Mucosa of descending colon (tissue), 3 donors: ENCODE results near the gene BMPR2. TPM values are rescaled to one million over a fixed set of nuclear protein-coding genes. Genes with fewer than 3 reads are reported as not detected.
A peak's percentile ranks its signal among the peaks of the same experiment; 100 is the strongest.
"Not testable (repeated sequence)": the region's sequence is repeated elsewhere in the genome, so short reads cannot be mapped to it uniquely, and the experiment has no call there.

ENCODE experiments used
- ATAC-seq: fragments of 200-7000 bp; cut with Tn5 transposase; one replicate; pipeline ENCODE4 v1.9.1; 2020; ENCODE audit warnings: mild to moderate bottlenecking, moderate library complexity
- DNase-seq, 3 donors: peaks; one replicate each; pipeline ENCODE4 v3.0.0-alpha.2; 2020
- H3K36me3 ChIP-seq: fragments of 200-600 bp; one replicate; pipeline ENCODE4 v1.8.0; 2021; ENCODE audit warnings: low read depth, mild to moderate bottlenecking
- H3K4me1 ChIP-seq: fragments of 200-600 bp; one replicate; pipeline ENCODE4 v1.8.0; 2021; ENCODE audit warnings: low read depth, mild to moderate bottlenecking
- H3K4me3 ChIP-seq: fragments of 200-600 bp; one replicate; pipeline ENCODE4 v1.8.0; 2021; ENCODE audit warnings: mild to moderate bottlenecking
- H3K9me3 ChIP-seq: fragments of 200-600 bp; one replicate; pipeline ENCODE4 v1.8.0; 2021; ENCODE audit warnings: mild to moderate bottlenecking
- intact Hi-C, 2 donors: fragments of 100-400 bp; cut with DNase I in 1 of 2; cut with micrococcal nuclease in 1 of 2; formaldehyde crosslinking; loops; one replicate each; pipeline versions ENCODE4 v1.11.0 to v1.11.1; 2022; cut with DNase I, micrococcal nuclease
- total RNA-seq, 3 donors: library from RNA; stranded (reverse); fragmentation: NEBNext Ultra II Directional in 2 of 3; extraction: Animal tissue kit (Norgen Biotek cat#: 25700) in 2 of 3; gene quantifications; one replicate each; pipeline versions ENCODE4 v1.2.1 to v1.2.4, GENCODE V29; 2021 to 2023
- TF ChIP-seq, protein P1 (sequence below): fragments of 200-600 bp; IDR thresholded peaks from one replicate; pipeline ENCODE4 v1.8.0; 2022; ENCODE audit warnings: antibody characterized with exemption, mild to moderate bottlenecking
- donor health status: DM: no; HTN: no; CAD: no; lungs with moderate emphysema.
- donor health status: DM: no; HTN: no; CAD: no.
- donor health status: DM: no; HTN: yes; CAD: no.

Gene BMPR2
- total RNA-seq, 3 donors from 2014 or later, result 33.9 to 54.5 (median 38.7) TPM

DNA sequence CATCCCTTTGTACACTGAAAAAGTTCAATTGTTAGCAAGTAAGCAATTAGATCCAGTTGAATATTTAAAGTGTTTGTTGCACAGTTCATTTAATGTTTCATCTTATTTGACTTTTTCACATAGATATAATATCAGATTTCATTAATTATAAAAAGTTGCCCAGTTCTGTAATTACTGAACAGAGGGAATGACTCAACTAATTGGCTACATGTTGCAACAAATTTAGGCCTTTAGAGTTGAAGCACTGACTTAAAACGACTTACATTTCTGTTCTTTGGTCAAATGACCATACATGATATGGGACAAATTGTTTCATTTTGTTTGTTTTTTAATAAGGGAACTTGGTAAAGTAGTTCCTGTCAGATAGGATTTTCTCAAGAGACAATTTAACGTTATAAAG lies 190.2 kb downstream of the BMPR2 start:
- H3K4me1 ChIP-seq, result no peaks in the 10 kb centered on the region
- TF ChIP-seq, protein P1, sequence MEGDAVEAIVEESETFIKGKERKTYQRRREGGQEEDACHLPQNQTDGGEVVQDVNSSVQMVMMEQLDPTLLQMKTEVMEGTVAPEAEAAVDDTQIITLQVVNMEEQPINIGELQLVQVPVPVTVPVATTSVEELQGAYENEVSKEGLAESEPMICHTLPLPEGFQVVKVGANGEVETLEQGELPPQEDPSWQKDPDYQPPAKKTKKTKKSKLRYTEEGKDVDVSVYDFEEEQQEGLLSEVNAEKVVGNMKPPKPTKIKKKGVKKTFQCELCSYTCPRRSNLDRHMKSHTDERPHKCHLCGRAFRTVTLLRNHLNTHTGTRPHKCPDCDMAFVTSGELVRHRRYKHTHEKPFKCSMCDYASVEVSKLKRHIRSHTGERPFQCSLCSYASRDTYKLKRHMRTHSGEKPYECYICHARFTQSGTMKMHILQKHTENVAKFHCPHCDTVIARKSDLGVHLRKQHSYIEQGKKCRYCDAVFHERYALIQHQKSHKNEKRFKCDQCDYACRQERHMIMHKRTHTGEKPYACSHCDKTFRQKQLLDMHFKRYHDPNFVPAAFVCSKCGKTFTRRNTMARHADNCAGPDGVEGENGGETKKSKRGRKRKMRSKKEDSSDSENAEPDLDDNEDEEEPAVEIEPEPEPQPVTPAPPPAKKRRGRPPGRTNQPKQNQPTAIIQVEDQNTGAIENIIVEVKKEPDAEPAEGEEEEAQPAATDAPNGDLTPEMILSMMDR, result no peak
- intact Hi-C loops, result no loop called here
- ATAC-seq (no peak), DNase-seq (no peak)
- no peaks in the 10 kb centered on the region for H3K36me3 ChIP-seq
- H3K9me3 ChIP-seq, result no peaks in the 10 kb centered on the region
- H3K4me3 ChIP-seq, result no peak overlapping the region

- no peaks in the 10 kb centered on the region for H3K9me3 ChIP-seq
- no peaks in the 10 kb centered on the region for H3K4me1 ChIP-seq
- ATAC-seq, result no peak
- no peaks in the 10 kb centered on the region for H3K36me3 ChIP-seq
- DNase-seq, result no peak
- TF ChIP-seq, protein P1, result no peak
- intact Hi-C loops, result no loop called here
- no peak overlapping the region for H3K4me3 ChIP-seq
Observed at GRCh38 chr2:202574541-202574940, 198.4 kb downstream of the BMPR2 start.

DNA sequence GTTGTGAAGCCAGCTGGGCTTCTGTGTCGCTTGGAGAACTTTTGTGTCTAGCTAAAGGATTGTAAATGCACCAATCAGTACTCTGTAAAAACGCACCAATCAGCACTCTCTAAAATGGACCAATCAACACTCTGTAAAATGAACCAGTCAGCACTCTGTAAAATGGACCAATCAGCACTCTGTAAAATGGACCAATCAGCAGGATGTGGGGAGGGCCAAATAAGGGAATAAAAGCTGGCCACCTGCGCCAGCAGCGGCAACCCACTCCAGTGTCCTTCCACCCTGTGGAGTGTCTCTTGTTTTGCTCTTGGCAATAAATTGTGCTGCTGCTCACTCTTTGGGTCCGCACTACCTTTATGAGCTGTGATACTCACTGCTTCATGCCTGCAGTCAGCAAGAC lies 199.1 kb downstream of the BMPR2 start:
- H3K4me1 ChIP-seq, ATAC-seq, H3K9me3 ChIP-seq, DNase-seq, H3K4me3 ChIP-seq, intact Hi-C loops, H3K36me3 ChIP-seq: not testable (repeated sequence)

DNA sequence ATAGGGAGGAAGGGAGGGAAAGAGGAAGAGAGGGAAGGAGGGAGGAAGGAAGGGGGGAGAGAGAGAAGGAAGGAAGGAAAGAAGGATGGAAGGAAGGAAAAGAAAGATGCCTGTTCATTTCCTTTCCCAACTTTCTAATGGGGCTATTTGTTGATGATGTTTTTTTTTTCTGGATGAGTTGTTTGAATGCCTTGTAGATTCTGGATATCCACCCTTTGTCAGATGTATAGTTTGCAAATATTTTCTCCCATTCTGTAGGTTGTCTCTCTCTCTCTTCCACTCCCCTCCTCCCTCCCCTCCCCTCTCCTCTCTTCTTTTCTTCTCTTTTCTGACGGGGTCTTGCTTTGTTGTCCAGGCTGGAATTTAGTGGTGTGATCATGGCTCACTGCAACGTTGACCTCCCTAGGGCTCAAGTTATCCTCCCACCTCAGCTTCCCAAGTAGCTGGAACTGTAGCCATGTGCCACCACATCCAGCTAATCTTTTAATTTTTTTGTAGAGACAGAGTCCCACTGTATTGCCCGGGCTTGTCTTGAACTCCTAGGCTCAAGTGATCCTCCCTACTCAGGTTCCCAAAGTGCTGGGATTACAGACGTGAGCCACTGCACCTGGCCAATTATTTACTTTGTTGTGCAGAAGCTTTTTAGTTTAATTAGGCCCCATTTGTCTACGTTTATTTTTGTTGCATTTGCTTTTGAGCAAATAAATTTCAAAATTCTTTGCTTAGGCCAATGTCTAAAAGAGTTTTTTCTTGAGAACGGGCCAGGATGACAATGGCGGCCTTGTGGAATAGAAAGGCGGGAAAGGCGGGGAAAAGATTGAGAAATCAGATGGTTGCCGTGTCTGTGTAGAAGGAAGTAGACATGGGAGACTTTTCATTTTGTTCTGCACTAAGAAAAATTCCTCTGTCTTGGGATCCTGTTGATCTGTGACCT lies 201.4 kb downstream of the BMPR2 start:
- Histone ChIP-seq H3K4me3 (no peak overlapping the region), H3K4me1 (no peaks in the 10 kb centered on the region), H3K9me3 (no peaks in the 10 kb centered on the region), H3K36me3 (no peaks in the 10 kb centered on the region)
- TF ChIP-seq, protein P1, result no peak
- intact Hi-C loops, result no loop called here
- ATAC-seq (no peak), DNase-seq (no peak)

- H3K36me3 ChIP-seq, H3K4me3 ChIP-seq, ATAC-seq, intact Hi-C loops, H3K4me1 ChIP-seq, H3K9me3 ChIP-seq, DNase-seq: not testable (repeated sequence)
Observed at GRCh38 chr2:202582846-202583245, 206.7 kb downstream of the BMPR2 start.

DNA sequence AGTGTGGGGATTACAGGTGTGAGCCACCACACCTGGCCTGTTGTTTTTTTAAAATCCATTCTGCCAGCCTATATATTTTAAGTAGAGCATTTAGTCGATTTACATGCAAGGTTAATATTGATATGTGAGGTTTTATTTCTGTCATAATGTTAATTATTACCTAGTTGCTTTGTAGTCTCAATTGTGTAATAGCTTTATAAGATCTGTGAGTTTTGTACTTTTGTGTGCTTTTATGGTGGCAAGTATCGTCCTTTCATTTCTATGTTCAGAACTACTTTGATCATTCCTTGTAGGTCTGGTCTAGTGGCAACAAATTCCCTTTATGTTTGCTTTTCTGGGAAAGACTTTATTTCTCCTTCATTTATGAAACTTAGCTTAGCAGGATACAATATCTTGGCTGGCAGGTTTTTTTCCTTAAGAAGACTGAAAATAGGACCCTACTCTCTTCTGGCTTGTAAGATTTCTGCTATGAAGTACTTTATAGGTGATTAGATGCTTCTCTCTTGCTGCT lies 207.6 kb downstream of the BMPR2 start:
- ATAC-seq (peak; percentile 67), DNase-seq (no peak)
- Histone ChIP-seq H3K4me1 (peaks cover under 1% of the 10 kb centered on the region), H3K36me3 (no peaks in the 10 kb centered on the region), H3K9me3 (no peaks in the 10 kb centered on the region), H3K4me3 (no peak overlapping the region)
- TF ChIP-seq, protein P1, result no peak
- intact Hi-C loops, result no loop called here
